Transverse colon (tissue), 3 donors: ENCODE data around the gene NDUFAB1.

Experiments used
- EP300 ChIP-seq: sonication (generic); formaldehyde crosslinking; IDR thresholded peaks from one replicate; pipeline ENCODE4 v1.6.1; 2017; ENCODE audit warnings: antibody characterized with exemption, low read depth
- POLR2A ChIP-seq: fragments of 450-650 bp; IDR thresholded peaks from one replicate; pipeline ENCODE4 v1.6.1; 2016; ENCODE audit warnings: antibody characterized with exemption, mild to moderate bottlenecking, moderate library complexity
- TF ChIP-seq, protein P1 (sequence below), 5 experiments: fragments of 200-600 bp in 3 of 5; fragments of 450-650 bp in 2 of 5; sonication (generic) in 3 of 5; IDR thresholded peaks; 1 replicate in 2 of 5; 2 replicates in 3 of 5; pipeline ENCODE4 v1.5.1; 2016 to 2017; ENCODE audit warnings: antibody characterized with exemption in 5 of 5, inconsistent platforms in 3 of 5, mild to moderate bottlenecking in 2 of 5, moderate library complexity in 1 of 5

DNA sequence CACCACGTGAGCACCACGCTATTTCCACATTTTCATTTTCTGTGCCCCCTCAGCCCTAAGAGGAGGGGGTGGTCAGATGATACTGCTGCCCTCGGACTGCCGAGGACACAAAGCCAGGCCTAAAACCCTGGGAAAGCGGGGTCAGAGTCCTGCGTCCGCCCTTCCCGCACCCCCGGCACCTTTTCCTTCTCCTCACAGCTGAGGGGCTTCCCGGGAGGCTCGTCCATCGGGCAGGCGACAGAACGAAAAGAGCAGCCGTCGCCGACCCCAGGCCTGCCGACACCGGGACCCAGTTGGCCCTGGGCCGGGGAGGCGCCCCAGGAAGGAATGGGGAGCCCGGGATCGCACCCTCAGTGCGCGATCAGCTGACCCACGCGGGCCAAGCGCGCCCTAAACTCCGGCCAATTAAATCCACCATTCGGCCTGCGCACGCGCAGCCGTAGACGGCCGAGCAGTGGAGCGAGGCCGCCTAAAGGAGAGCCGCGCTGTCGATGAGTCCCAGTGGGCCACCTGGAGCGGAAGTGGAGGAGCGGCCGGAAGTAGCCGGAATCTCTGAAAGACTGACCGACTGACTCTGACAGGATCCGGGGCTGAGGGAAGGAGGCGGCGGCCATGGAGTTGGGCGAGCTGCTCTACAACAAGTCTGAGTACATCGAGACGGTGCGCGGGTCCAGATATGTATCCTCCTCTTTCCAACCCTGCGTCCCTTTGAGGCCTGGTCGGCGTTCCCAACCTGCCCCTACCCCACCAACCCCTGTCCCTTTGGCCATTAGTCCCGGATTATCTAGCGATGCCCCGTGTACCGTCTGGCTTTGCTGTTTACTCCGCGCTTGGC, 45.0 kb upstream of the NDUFAB1 start, which contains the start of the genes DCTN5 and PALB2:
- TF ChIP-seq, protein P1, sequence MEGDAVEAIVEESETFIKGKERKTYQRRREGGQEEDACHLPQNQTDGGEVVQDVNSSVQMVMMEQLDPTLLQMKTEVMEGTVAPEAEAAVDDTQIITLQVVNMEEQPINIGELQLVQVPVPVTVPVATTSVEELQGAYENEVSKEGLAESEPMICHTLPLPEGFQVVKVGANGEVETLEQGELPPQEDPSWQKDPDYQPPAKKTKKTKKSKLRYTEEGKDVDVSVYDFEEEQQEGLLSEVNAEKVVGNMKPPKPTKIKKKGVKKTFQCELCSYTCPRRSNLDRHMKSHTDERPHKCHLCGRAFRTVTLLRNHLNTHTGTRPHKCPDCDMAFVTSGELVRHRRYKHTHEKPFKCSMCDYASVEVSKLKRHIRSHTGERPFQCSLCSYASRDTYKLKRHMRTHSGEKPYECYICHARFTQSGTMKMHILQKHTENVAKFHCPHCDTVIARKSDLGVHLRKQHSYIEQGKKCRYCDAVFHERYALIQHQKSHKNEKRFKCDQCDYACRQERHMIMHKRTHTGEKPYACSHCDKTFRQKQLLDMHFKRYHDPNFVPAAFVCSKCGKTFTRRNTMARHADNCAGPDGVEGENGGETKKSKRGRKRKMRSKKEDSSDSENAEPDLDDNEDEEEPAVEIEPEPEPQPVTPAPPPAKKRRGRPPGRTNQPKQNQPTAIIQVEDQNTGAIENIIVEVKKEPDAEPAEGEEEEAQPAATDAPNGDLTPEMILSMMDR (IDR thresholded peaks at IDR 0.05) = peak in 1 of 5 experiments; percentile 16
- TF ChIP-seq POLR2A (peak; percentile 45), EP300 (no peak)
